Neural cell (in vitro differentiated cells): Measurements from ENCODE around the gene UGT1A8.

Source experiments
- POLR2AphosphoS5 ChIP-seq: IDR thresholded peaks from 2 replicates; pipeline ENCODE4 v1.6.1; 2012
- SMC3 ChIP-seq: fragments of 450-650 bp; conservative IDR thresholded peaks from 2 replicates; pipeline ENCODE4 v1.6.1; 2014; ENCODE audit warnings: antibody characterized with exemption, mild to moderate bottlenecking, moderate library complexity; ENCODE audit not compliant: poor library complexity
- TAF1 ChIP-seq: IDR thresholded peaks from 2 replicates; pipeline ENCODE4 v1.6.1; 2012; ENCODE audit warnings: low read depth
- TF ChIP-seq, protein P1 (sequence below): fragments of 450-650 bp; IDR thresholded peaks from 2 replicates; pipeline ENCODE4 v1.5.1; 2014; ENCODE audit warnings: antibody characterized with exemption, mild to moderate bottlenecking, moderate library complexity; ENCODE audit not compliant: poor library complexity, severe bottlenecking
- TF ChIP-seq, protein P2 (sequence below): IDR thresholded peaks from 2 replicates; pipeline ENCODE4 v1.6.1; 2012; ENCODE audit warnings: borderline replicate concordance

GRCh38 chr2:233773854-233774253, 156.4 kb downstream of the UGT1A8 start:
- no peak for TF ChIP-seq POLR2AphosphoS5
- TF ChIP-seq, protein P1, sequence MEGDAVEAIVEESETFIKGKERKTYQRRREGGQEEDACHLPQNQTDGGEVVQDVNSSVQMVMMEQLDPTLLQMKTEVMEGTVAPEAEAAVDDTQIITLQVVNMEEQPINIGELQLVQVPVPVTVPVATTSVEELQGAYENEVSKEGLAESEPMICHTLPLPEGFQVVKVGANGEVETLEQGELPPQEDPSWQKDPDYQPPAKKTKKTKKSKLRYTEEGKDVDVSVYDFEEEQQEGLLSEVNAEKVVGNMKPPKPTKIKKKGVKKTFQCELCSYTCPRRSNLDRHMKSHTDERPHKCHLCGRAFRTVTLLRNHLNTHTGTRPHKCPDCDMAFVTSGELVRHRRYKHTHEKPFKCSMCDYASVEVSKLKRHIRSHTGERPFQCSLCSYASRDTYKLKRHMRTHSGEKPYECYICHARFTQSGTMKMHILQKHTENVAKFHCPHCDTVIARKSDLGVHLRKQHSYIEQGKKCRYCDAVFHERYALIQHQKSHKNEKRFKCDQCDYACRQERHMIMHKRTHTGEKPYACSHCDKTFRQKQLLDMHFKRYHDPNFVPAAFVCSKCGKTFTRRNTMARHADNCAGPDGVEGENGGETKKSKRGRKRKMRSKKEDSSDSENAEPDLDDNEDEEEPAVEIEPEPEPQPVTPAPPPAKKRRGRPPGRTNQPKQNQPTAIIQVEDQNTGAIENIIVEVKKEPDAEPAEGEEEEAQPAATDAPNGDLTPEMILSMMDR, result no peak
- no peak for TF ChIP-seq SMC3
- TF ChIP-seq, protein P2, sequence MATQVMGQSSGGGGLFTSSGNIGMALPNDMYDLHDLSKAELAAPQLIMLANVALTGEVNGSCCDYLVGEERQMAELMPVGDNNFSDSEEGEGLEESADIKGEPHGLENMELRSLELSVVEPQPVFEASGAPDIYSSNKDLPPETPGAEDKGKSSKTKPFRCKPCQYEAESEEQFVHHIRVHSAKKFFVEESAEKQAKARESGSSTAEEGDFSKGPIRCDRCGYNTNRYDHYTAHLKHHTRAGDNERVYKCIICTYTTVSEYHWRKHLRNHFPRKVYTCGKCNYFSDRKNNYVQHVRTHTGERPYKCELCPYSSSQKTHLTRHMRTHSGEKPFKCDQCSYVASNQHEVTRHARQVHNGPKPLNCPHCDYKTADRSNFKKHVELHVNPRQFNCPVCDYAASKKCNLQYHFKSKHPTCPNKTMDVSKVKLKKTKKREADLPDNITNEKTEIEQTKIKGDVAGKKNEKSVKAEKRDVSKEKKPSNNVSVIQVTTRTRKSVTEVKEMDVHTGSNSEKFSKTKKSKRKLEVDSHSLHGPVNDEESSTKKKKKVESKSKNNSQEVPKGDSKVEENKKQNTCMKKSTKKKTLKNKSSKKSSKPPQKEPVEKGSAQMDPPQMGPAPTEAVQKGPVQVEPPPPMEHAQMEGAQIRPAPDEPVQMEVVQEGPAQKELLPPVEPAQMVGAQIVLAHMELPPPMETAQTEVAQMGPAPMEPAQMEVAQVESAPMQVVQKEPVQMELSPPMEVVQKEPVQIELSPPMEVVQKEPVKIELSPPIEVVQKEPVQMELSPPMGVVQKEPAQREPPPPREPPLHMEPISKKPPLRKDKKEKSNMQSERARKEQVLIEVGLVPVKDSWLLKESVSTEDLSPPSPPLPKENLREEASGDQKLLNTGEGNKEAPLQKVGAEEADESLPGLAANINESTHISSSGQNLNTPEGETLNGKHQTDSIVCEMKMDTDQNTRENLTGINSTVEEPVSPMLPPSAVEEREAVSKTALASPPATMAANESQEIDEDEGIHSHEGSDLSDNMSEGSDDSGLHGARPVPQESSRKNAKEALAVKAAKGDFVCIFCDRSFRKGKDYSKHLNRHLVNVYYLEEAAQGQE, result no peak
- no peak for TF ChIP-seq TAF1
